Breast epithelium (tissue), 4 donors: ENCODE results near the gene PLEKHA8. TPM values are rescaled to one million over a fixed set of nuclear protein-coding genes. Genes with fewer than 3 reads are reported as not detected.

Experiments used
- DNase-seq, 2 donors: peaks; one replicate each; pipeline ENCODE4 v3.0.0-alpha.2; 2019; ENCODE audit warnings: low spot score in 2 of 2
- H3K27ac ChIP-seq, 2 donors: fragments of 200-600 bp; sonication (generic) in 1 of 2; one replicate each; pipeline ENCODE4 v1.5.1; 2016 to 2019; ENCODE audit warnings: mild to moderate bottlenecking in 1 of 2
- H3K27me3 ChIP-seq, 2 donors: fragments of 200-600 bp; sonication (generic) in 1 of 2; one replicate each; pipeline versions ENCODE4 v1.5.1 to v1.6.0; 2017 to 2019; ENCODE audit warnings: control low read depth in 1 of 2, mild to moderate bottlenecking in 1 of 2
- H3K36me3 ChIP-seq: fragments of 200-600 bp; one replicate; pipeline ENCODE4 v1.5.1; 2019
- H3K4me1 ChIP-seq, 2 donors: fragments of 200-600 bp; sonication (generic); one replicate each; pipeline ENCODE4 v1.5.1; 2016 to 2019; ENCODE audit warnings: control low read depth in 1 of 2
- H3K4me3 ChIP-seq, 3 donors: fragments of 200-600 bp; sonication (generic); 1 replicate in 2 of 3; 2 replicates in 1 of 3; pipeline ENCODE4 v1.5.1; 2016 to 2019; ENCODE audit warnings: mild to moderate bottlenecking in 3 of 3, moderate library complexity in 2 of 3
- H3K9me3 ChIP-seq, 2 donors: fragments of 200-600 bp; sonication (generic) in 1 of 2; one replicate each; pipeline ENCODE4 v1.5.1; 2016 to 2019; ENCODE audit warnings: control low read depth in 1 of 2
- CTCF ChIP-seq, 3 donors: fragments of 450-650 bp; IDR thresholded peaks; one replicate each; pipeline ENCODE4 v1.5.1; 2016 to 2017; ENCODE audit warnings: antibody characterized with exemption in 3 of 3, mild to moderate bottlenecking in 3 of 3, moderate library complexity in 3 of 3
- POLR2A ChIP-seq: fragments of 450-650 bp; IDR thresholded peaks from one replicate; pipeline ENCODE4 v1.6.1; 2016; ENCODE audit warnings: antibody characterized with exemption, mild to moderate bottlenecking, moderate library complexity
- POLR2AphosphoS5 ChIP-seq, 3 donors: sonication (generic); formaldehyde crosslinking; IDR thresholded peaks; one replicate each; pipeline ENCODE4 v1.6.1; 2017; ENCODE audit warnings: antibody characterized with exemption in 3 of 3
- intact Hi-C: fragments of 100-400 bp; cut with DNase I; formaldehyde crosslinking; loops from one replicate; pipeline ENCODE4 v1.15.1; 2023; ENCODE audit warnings: low total_unique reads
- total RNA-seq, 3 donors: library from RNA; depleted of rRNA; stranded (reverse); fragments of >200 nt; gene quantifications; one replicate each; pipeline ENCODE4 v1.1.0, GENCODE V29; 2016

PLEKHA8 gene
- total RNA-seq, 3 donors from 2014 or later: 7.5 to 15.1 (median 14.0) TPM

- no peaks in the 10 kb centered on the region for H3K27me3 ChIP-seq
- no peaks in the 10 kb centered on the region for H3K36me3 ChIP-seq
- H3K4me3 ChIP-seq: no peak overlapping the region
- no peak overlapping the region for H3K27ac ChIP-seq
- H3K9me3 ChIP-seq: no peaks in the 10 kb centered on the region
- no peak for TF ChIP-seq CTCF (IDR thresholded peaks at IDR 0.05)
- no peak for TF ChIP-seq POLR2AphosphoS5 (IDR thresholded peaks at IDR 0.05)
- TF ChIP-seq POLR2A: no peak
- peaks cover 0 to 24% of the 10 kb centered on the region in 2 donors for H3K4me1 ChIP-seq
- intact Hi-C loops: no loop called here
- DNase-seq: no peak
Observed at GRCh38 chr7:30162133-30162532, 133.9 kb downstream of the PLEKHA8 start.

- TF ChIP-seq POLR2A (no peak), POLR2AphosphoS5 (IDR thresholded peaks at IDR 0.05) (no peak), CTCF (IDR thresholded peaks at IDR 0.05) (no peak)
- Histone ChIP-seq H3K9me3 (no peaks in the 10 kb centered on the region), H3K36me3 (no peaks in the 10 kb centered on the region), H3K27me3 (no peaks in the 10 kb centered on the region), H3K4me3 (no peak overlapping the region), H3K27ac (peak overlapping the region in 1 of 2 donors; percentile 60), H3K4me1 (peaks cover 0 to 24% of the 10 kb centered on the region in 2 donors)
- intact Hi-C loops: no loop called here
- DNase-seq: no peak
Observed at GRCh38 chr7:30162622-30163124, 134.5 kb downstream of the PLEKHA8 start.

- peaks cover 0 to 24% of the 10 kb centered on the region in 2 donors for H3K4me1 ChIP-seq
- H3K4me3 ChIP-seq: no peak overlapping the region
- TF ChIP-seq POLR2AphosphoS5 (IDR thresholded peaks at IDR 0.05) (no peak), POLR2A (no peak), CTCF (IDR thresholded peaks at IDR 0.05) (no peak)
- H3K36me3 ChIP-seq: no peaks in the 10 kb centered on the region
- H3K27ac ChIP-seq: peak overlapping the region; percentile 60
- intact Hi-C loops: no loop called here
- no peaks in the 10 kb centered on the region for H3K9me3 ChIP-seq
- DNase-seq: no peak
- no peaks in the 10 kb centered on the region for H3K27me3 ChIP-seq
Observed at GRCh38 chr7:30163231-30163894, 135.2 kb downstream of the PLEKHA8 start.

- no peak overlapping the region for H3K27ac ChIP-seq
- H3K36me3 ChIP-seq: no peaks in the 10 kb centered on the region
- intact Hi-C loops: no loop called here
- no peaks in the 10 kb centered on the region for H3K9me3 ChIP-seq
- H3K4me1 ChIP-seq: peaks cover 0 to 24% of the 10 kb centered on the region in 2 donors
- DNase-seq: no peak
- TF ChIP-seq CTCF (IDR thresholded peaks at IDR 0.05): peak in 2 of 3 donors; percentile 53 to 60
- no peak for TF ChIP-seq POLR2AphosphoS5 (IDR thresholded peaks at IDR 0.05)
- no peak overlapping the region for H3K4me3 ChIP-seq
- no peaks in the 10 kb centered on the region for H3K27me3 ChIP-seq
Observed at GRCh38 chr7:30164567-30164966, 136.4 kb downstream of the PLEKHA8 start.

- Histone ChIP-seq H3K4me1 (peaks cover 0 to 24% of the 10 kb centered on the region in 2 donors), H3K36me3 (no peaks in the 10 kb centered on the region), H3K27me3 (no peaks in the 10 kb centered on the region), H3K4me3 (no peak overlapping the region), H3K9me3 (no peaks in the 10 kb centered on the region), H3K27ac (peak overlapping the region; percentile 52 to 61)
- intact Hi-C loops: no loop called here
- no peak for TF ChIP-seq POLR2AphosphoS5 (IDR thresholded peaks at IDR 0.05)
- no peak for TF ChIP-seq CTCF (IDR thresholded peaks at IDR 0.05)
- TF ChIP-seq POLR2A: no peak
- DNase-seq: no peak
Observed at GRCh38 chr7:30165590-30165989, 137.4 kb downstream of the PLEKHA8 start.
